K562 (cell line): ENCODE measurements around the gene KCNK4. TPM values are rescaled to one million over a fixed set of nuclear protein-coding genes. Genes with fewer than 3 reads are reported as not detected.

Experiments
- ATAC-seq: fragments of 200-7000 bp; cut with Tn5 transposase; 3 replicates; pipeline ENCODE4 v1.9.1; 2020; ENCODE audit warnings: moderate library complexity
- BruUV-seq: library from RNA; stranded (reverse); fragments of 400-500 nt; replicated peaks from 2 replicates; lab custom pipeline; 2021; lab: Mats Ljungman, UMichigan
- CTCF ChIA-PET: fragments of 300-600 bp; formaldehyde crosslinking; extraction: SDS; loops from one replicate; lab custom pipeline; 2021; ENCODE audit warnings: low intra/inter-chr PET ratio; lab: Yijun Ruan, JAX
- POLR2A ChIA-PET: fragments of 300-600, 350-650 bp; sonication (Branson Sonifier 250); formaldehyde crosslinking; extraction: SDS; loops from one replicate; lab custom pipeline; 2021; ENCODE audit warnings: antibody characterized with exemption, inconsistent platforms; lab: Yijun Ruan, JAX
- DNase-seq, 4 experiments: peaks; one replicate each; pipeline versions ENCODE4 v3.0.0 to v3.0.0-alpha.2; 2011 to 2018; ENCODE audit warnings: low spot score in 3 of 4, mixed read lengths in 3 of 4; ENCODE audit errors: extremely low read depth in 1 of 4
- FAIRE-seq: peaks from 2 replicates; lab custom pipeline; 2011; peaks lifted over from hg19 to GRCh38; lab: Jason Lieb, UNC
- H2AFZ ChIP-seq: 2 replicates; pipeline ENCODE4 v1.6.0; 2011; ENCODE audit warnings: low read depth, low read length, control low read depth, inconsistent platforms
- H3K27ac ChIP-seq: fragments of 200-600 bp; 3 replicates; pipeline ENCODE4 v1.8.0; 2011; ENCODE audit warnings: low read depth, mild to moderate bottlenecking, control low read depth, inconsistent platforms, low read length, moderate library complexity, mixed read lengths; ENCODE audit errors: extremely low read depth
- H3K27me3 ChIP-seq, 2 experiments: fragments of 300-600 bp in 1 of 2; 2 replicates in 1 of 2; 3 replicates in 1 of 2; pipeline versions ENCODE4 v1.6.0 to v1.8.0; 2011; ENCODE audit warnings: inconsistent platforms in 2 of 2, low read length in 2 of 2, mild to moderate bottlenecking in 1 of 2, mixed read lengths in 1 of 2, moderate library complexity in 1 of 2; ENCODE audit not compliant: control insufficient read depth in 2 of 2, insufficient read depth in 2 of 2
- H3K36me3 ChIP-seq: fragments of 300-600 bp; 3 replicates; pipeline ENCODE4 v1.8.0; 2011; ENCODE audit warnings: mild to moderate bottlenecking, low read length, inconsistent platforms; ENCODE audit not compliant: control insufficient read depth, insufficient read depth
- H3K4me1 ChIP-seq, 2 experiments: fragments of 200-600 bp in 1 of 2; replicated peaks in 1 of 2; 2 replicates in 1 of 2; 3 replicates in 1 of 2; pipeline versions ENCODE4 v1.5.1 to v1.8.0; 2011; ENCODE audit warnings: inconsistent platforms in 2 of 2, low read length in 2 of 2, mild to moderate bottlenecking in 1 of 2, mixed read lengths in 1 of 2, moderate library complexity in 1 of 2; ENCODE audit not compliant: control insufficient read depth in 2 of 2, insufficient read depth in 2 of 2
- H3K4me2 ChIP-seq: 2 replicates; pipeline ENCODE4 v1.6.1; 2011; ENCODE audit warnings: low read length, control low read depth, inconsistent platforms, mixed read lengths; ENCODE audit not compliant: insufficient read depth
- H3K4me3 ChIP-seq: fragments of 200-600 bp; sonication (generic), shearing (Covaris generic); 2 replicates; pipeline ENCODE4 v1.5.1; 2016; ENCODE audit warnings: control low read depth, inconsistent platforms
- H3K79me2 ChIP-seq: fragments of 200-600 bp; 3 replicates; pipeline ENCODE4 v1.8.0; 2011; ENCODE audit warnings: low read length, inconsistent platforms; ENCODE audit not compliant: control insufficient read depth, insufficient read depth
- H3K9ac ChIP-seq, 2 experiments: 2 replicates each; pipeline versions ENCODE4 v1.6.0 to v1.6.1; 2011; ENCODE audit warnings: low read depth in 2 of 2, low read length in 2 of 2, control low read depth in 1 of 2, inconsistent platforms in 1 of 2, mild to moderate bottlenecking in 1 of 2, mixed read lengths in 1 of 2; ENCODE audit not compliant: insufficient read depth in 1 of 2
- H3K9me1 ChIP-seq: one replicate; pipeline ENCODE4 v1.6.0; 2011; ENCODE audit warnings: inconsistent platforms, mild to moderate bottlenecking, low read length, moderate library complexity; ENCODE audit not compliant: control insufficient read depth, insufficient read depth
- H3K9me3 ChIP-seq: replicated peaks from 2 replicates; pipeline ENCODE4 v1.5.1; 2011; ENCODE audit warnings: low read depth, low read length, inconsistent platforms; ENCODE audit not compliant: control insufficient read depth, insufficient read depth
- H4K20me1 ChIP-seq: replicated peaks from 2 replicates; pipeline ENCODE4 v1.6.1; 2011; ENCODE audit warnings: low read length, inconsistent platforms, mixed read lengths; ENCODE audit not compliant: control insufficient read depth, insufficient read depth
- BRD9 ChIP-seq: fragments of 450-650 bp; IDR thresholded peaks from 2 replicates; pipeline ENCODE4 v1.6.1; 2018; ENCODE audit warnings: low read depth; ENCODE audit not compliant: partially characterized antibody
- CBX1 ChIP-seq: sonication (generic); IDR thresholded peaks from 2 replicates; pipeline ENCODE4 v1.6.1; 2016; ENCODE audit warnings: antibody characterized with exemption, low read depth, mild to moderate bottlenecking
- CHD4 ChIP-seq: fragments of 200-600 bp; sonication (generic); IDR thresholded peaks from 3 replicates; pipeline ENCODE4 v1.6.1; 2012; ENCODE audit warnings: low read depth, mild to moderate bottlenecking, mixed read lengths, low read length, inconsistent platforms; ENCODE audit not compliant: insufficient read depth, insufficient replicate concordance, poor library complexity, severe bottlenecking
- KDM1A ChIP-seq, 2 experiments: fragments of 450-650 bp; IDR thresholded peaks; 2 replicates each; pipeline ENCODE4 v1.6.1; 2016; ENCODE audit warnings: mild to moderate bottlenecking in 2 of 2
- LEF1 ChIP-seq: fragments of 450-650 bp; IDR thresholded peaks from 2 replicates; pipeline ENCODE4 v1.6.1; 2016; ENCODE audit warnings: mild to moderate bottlenecking
- MTA2 ChIP-seq: fragments of 450-650 bp; IDR thresholded peaks from 2 replicates; pipeline ENCODE4 v1.6.1; 2016; ENCODE audit warnings: low read depth
- MYNN ChIP-seq, 2 experiments: sonication (generic); formaldehyde crosslinking in 1 of 2; IDR thresholded peaks; 2 replicates each; pipeline versions ENCODE4 v1.5.0 to v1.6.1; 2016 to 2020; ENCODE audit warnings: antibody characterized with exemption in 1 of 2, missing genetic modification reagents in 1 of 2
- NFIC ChIP-seq: fragments of 450-650 bp; IDR thresholded peaks from 2 replicates; pipeline ENCODE4 v1.6.1; 2017; ENCODE audit warnings: mild to moderate bottlenecking, inconsistent platforms
- PHF20 ChIP-seq: fragments of 450-650 bp; IDR thresholded peaks from 2 replicates; pipeline ENCODE4 v1.6.1; 2018; ENCODE audit not compliant: partially characterized antibody
- TRIM24 ChIP-seq, 2 experiments: fragments of 450-650 bp; IDR thresholded peaks; 2 replicates each; pipeline ENCODE4 v1.6.1; 2016
- WGBS: fragments of 100-300 bp; shearing (Covaris generic); methylation state at CpG from one replicate; pipeline ENCODE4 v1.1.6; 2016; ENCODE audit warnings: low coverage, mixed read lengths; ENCODE audit not compliant: insufficient coverage; ENCODE audit errors: missing lambda C conversion rate; 5-methylcytosine and 5-hydroxymethylcytosine counted together
- in situ Hi-C: fragments of 300-500 bp; cut with MboI; formaldehyde crosslinking; loops from 4 replicates; pipeline ENCODE4 v1.15.0; 2018; ENCODE audit warnings: inconsistent platforms, mixed read lengths
- intact Hi-C: fragments of 100-400 bp; cut with micrococcal nuclease; formaldehyde crosslinking; loops from 2 replicates; pipeline ENCODE4 v1.14.2; 2022
- polyA plus RNA-seq, 8 experiments: library from polyadenylated mRNA; depleted of rRNA in 4 of 8; stranded (reverse) in 5 of 8; unstranded in 3 of 8; fragments of >200 nt; fragmentation: Nextera tagmentation in 2 of 8; fragmentation: Illumina TruSeq in 1 of 8; extraction: Ambion mirVana in 2 of 8; extraction: Trizol in 1 of 8; gene quantifications; 2 replicates each; pipeline versions ENCODE4 v1.2.1 to v1.2.3, GENCODE V29; 2011 to 2014; ENCODE audit warnings: inconsistent platforms in 1 of 8, missing spikeins in 1 of 8
- total RNA-seq, 7 experiments: library from RNA; depleted of rRNA in 6 of 7; stranded (reverse); fragments of >200 nt in 6 of 7; fragmentation: Illumina TruSeq in 2 of 7; extraction: Trizol in 2 of 7; gene quantifications; 2 replicates each; pipeline versions ENCODE4 v1.2.1 to v1.2.3, GENCODE V29; 2011 to 2021; ENCODE audit warnings: low replicate concordance in 1 of 7
- TF ChIP-seq, protein P1 (sequence below): fragments of 450-650 bp; IDR thresholded peaks from 2 replicates; pipeline ENCODE4 v1.6.1; 2016; ENCODE audit warnings: mild to moderate bottlenecking
- TF ChIP-seq, protein P2 (sequence below): fragments of 250-450 bp; sonication (Bioruptor Pico); IDR thresholded peaks from 2 replicates; pipeline ENCODE4 v1.8.0; 2021; ENCODE audit warnings: mild to moderate bottlenecking, moderate library complexity
- TF ChIP-seq, protein P3 (sequence below): fragments of 450-650 bp; formaldehyde crosslinking; IDR thresholded peaks from 2 replicates; pipeline ENCODE4 v1.4.0; 2020; ENCODE audit warnings: mild to moderate bottlenecking, mixed read lengths

The KCNK4 gene
- total and polyA plus RNA-seq, 9 of the 15 experiments (the other 6 are each of a cell fraction or from before 2014, with no cell fraction given), result not detected

DNA sequence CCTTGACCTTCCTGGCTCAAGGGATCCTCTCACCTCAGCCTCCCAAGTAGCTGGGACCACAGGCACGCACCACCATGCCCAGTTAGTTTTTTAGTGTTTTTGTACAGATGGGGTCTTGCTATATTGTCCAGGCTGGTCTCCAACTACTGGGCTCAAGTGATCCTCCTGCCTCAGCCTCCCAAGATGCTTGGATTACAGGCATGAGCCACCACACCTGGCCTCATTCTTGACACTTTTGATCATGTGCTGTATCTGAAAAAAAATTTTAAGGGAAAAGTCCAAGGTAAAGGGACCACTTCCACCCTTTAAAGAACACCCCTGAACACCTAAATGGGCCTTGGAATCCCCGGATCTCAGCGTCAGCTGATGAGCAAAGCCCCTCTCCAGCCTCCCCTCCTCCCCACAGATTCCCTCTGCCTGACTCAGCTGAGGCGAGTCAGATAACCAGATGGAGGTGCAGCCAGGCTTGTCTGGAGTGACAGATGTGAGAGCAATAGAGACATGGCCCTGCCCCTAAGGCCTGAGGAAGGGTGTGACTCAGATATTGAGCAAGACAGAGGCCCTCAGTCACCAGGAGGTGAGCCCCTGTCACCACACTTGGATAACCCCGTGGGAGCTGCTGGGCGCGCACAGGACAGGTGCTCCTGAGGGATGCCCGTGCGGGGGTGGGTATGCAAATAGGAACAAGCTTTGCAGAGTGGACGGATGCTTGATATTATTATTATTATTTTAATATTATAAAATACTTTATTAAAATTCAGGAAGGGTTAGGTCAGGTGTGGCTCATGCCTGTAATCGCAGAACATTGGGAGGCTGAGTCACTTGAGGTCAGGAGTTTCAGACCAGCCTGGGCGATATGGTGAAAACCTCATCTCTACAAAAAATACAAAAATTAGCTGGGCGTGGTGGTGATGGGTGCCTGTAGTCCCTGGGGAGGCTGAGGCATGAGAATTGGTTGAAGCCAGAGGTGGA lies 43.9 kb downstream of the KCNK4 start (continued):
- TF ChIP-seq MYNN (IDR thresholded peaks at IDR 0.05), result peak; percentile 97
- no peak for TF ChIP-seq MYNN (CRISPR knock-in tag; IDR thresholded peaks at IDR 0.05)
- TF ChIP-seq MTA2, result peak; percentile 94

DNA sequence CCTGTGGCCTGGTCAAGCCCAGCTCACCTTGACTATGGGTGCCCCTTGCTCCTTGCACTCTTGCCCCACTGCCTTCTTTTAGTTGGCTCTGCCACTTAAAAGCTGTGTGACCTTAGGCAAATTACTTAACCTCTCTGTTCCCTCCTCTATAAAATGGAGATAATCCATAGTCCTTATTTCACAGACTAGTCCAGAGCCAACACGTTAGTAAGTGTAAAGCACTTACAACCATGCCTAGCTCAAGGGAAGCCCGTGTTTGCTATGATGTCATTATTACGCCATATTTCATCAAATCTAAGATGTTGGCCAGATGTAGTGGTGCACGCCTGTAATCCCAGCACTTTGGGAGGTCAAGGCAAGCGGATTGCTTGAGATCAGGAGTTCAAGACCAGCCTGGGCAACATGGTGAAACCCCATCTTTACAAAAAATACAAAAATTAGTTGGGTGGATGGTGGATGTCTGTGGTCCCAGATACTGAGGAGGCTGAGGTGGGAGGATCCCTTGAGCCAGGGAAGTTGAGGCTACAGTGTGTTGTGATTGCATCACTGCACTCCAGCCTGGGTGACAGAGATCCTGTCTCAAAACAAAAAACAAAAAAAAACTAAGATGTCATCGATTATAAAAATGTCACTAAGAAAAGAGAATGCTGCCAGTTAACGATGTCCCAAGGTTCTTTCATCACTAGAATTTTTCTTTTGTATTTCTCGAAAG lies 46.6 kb downstream of the KCNK4 start:
- POLR2A ChIA-PET, result interaction anchor here (0.9 to 1.0 kb wide), 3 partner anchors 17 to 132 kb away, joined by 3 read pairs; partner anchors contain the start of gene PRDX5
- 41% methylated on average over 8 of the region's 8 CpGs for WGBS
- no peak for FAIRE-seq
- Histone ChIP-seq H4K20me1 (no peaks in the 10 kb centered on the region), H3K4me3 (no peak overlapping the region), H3K27ac (no peak overlapping the region), H3K9me3 (no peaks in the 10 kb centered on the region), H3K9ac (no peak overlapping the region), H2AFZ (0 out of 2 replicates have a peak overlapping the region, but pooled peaks have one; percentile 23), H3K9me1 (no peaks in the 10 kb centered on the region), H3K79me2 (no peaks in the 10 kb centered on the region), H3K4me2 (no peak overlapping the region), H3K27me3 (no peaks in the 10 kb centered on the region), H3K4me1 (peaks cover 31 to 56% of the 10 kb centered on the region in 2 experiments), H3K36me3 (no peaks in the 10 kb centered on the region)
- intact Hi-C loops (no loop called here), in situ Hi-C loops (no loop called here)
- CTCF ChIA-PET, result no interaction called here
- ATAC-seq, result no peak
- no TSS peak for BruUV-seq
- no peak for DNase-seq
- peak; percentile 65 for TF ChIP-seq PHF20
- TF ChIP-seq, protein P1, sequence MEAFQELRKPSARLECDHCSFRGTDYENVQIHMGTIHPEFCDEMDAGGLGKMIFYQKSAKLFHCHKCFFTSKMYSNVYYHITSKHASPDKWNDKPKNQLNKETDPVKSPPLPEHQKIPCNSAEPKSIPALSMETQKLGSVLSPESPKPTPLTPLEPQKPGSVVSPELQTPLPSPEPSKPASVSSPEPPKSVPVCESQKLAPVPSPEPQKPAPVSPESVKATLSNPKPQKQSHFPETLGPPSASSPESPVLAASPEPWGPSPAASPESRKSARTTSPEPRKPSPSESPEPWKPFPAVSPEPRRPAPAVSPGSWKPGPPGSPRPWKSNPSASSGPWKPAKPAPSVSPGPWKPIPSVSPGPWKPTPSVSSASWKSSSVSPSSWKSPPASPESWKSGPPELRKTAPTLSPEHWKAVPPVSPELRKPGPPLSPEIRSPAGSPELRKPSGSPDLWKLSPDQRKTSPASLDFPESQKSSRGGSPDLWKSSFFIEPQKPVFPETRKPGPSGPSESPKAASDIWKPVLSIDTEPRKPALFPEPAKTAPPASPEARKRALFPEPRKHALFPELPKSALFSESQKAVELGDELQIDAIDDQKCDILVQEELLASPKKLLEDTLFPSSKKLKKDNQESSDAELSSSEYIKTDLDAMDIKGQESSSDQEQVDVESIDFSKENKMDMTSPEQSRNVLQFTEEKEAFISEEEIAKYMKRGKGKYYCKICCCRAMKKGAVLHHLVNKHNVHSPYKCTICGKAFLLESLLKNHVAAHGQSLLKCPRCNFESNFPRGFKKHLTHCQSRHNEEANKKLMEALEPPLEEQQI, result no peak
- 0 out of 2 replicates have a peak, but pooled peaks have one; percentile 41 for TF ChIP-seq CBX1
- TF ChIP-seq, protein P2, sequence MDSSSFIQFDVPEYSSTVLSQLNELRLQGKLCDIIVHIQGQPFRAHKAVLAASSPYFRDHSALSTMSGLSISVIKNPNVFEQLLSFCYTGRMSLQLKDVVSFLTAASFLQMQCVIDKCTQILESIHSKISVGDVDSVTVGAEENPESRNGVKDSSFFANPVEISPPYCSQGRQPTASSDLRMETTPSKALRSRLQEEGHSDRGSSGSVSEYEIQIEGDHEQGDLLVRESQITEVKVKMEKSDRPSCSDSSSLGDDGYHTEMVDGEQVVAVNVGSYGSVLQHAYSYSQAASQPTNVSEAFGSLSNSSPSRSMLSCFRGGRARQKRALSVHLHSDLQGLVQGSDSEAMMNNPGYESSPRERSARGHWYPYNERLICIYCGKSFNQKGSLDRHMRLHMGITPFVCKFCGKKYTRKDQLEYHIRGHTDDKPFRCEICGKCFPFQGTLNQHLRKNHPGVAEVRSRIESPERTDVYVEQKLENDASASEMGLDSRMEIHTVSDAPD (CRISPR knock-in tag), result no peak
- peak; percentile 76 for TF ChIP-seq BRD9
- peak; percentile 27; the same call in 1 of the 2 replicates for TF ChIP-seq LEF1
- peak; percentile 85 for TF ChIP-seq CHD4
- 0 out of 2 replicates have a peak, but pooled peaks have one; percentile 11 for TF ChIP-seq NFIC
- TF ChIP-seq TRIM24 (IDR thresholded peaks at IDR 0.05), result peak in 1 of 2 experiments; percentile 60; a peak in 3 of 4 replicates
- TF ChIP-seq KDM1A (IDR thresholded peaks at IDR 0.05), result peak; percentile 90 to 94
- TF ChIP-seq, protein P3, sequence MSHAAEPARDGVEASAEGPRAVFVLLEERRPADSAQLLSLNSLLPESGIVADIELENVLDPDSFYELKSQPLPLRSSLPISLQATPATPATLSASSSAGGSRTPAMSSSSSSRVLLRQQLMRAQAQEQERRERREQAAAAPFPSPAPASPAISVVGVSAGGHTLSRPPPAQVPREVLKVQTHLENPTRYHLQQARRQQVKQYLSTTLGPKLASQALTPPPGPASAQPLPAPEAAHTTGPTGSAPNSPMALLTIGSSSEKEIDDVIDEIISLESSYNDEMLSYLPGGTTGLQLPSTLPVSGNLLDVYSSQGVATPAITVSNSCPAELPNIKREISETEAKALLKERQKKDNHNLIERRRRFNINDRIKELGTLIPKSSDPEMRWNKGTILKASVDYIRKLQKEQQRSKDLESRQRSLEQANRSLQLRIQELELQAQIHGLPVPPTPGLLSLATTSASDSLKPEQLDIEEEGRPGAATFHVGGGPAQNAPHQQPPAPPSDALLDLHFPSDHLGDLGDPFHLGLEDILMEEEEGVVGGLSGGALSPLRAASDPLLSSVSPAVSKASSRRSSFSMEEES (CRISPR knock-in tag), result no peak
